Nephron (organoid): ENCODE data around the gene LSM14A.

Experiments used
- H3K27ac Mint-ChIP-seq, 3 experiments: 2 replicates each; pipeline ENCODE4 v1.8.0; 2020; ENCODE audit warnings: mixed read lengths in 3 of 3, mild to moderate bottlenecking in 2 of 3, moderate library complexity in 1 of 3
- H3K27me3 Mint-ChIP-seq: 2 replicates; pipeline ENCODE4 v1.8.0; 2021; ENCODE audit warnings: low read depth, mild to moderate bottlenecking, moderate library complexity, mixed read lengths
- H3K36me3 Mint-ChIP-seq: 2 replicates; pipeline ENCODE4 v1.8.0; 2020; ENCODE audit warnings: low read depth, mixed read lengths
- H3K4me1 Mint-ChIP-seq: 2 replicates; pipeline ENCODE4 v1.8.0; 2020; ENCODE audit warnings: mixed read lengths
- H3K4me3 Mint-ChIP-seq, 3 experiments: 2 replicates each; pipeline ENCODE4 v1.8.0; 2020; ENCODE audit warnings: mild to moderate bottlenecking in 3 of 3, mixed read lengths in 3 of 3, moderate library complexity in 2 of 3
- H3K9me3 Mint-ChIP-seq: 2 replicates; pipeline ENCODE4 v1.8.0; 2020; ENCODE audit warnings: mixed read lengths
- TF ChIP-seq, protein P1 (sequence below), 3 experiments: fragments of 200-600 bp; sonication (generic); IDR thresholded peaks; one replicate each; pipeline ENCODE4 v1.5.0; 2021; ENCODE audit warnings: antibody characterized with exemption in 3 of 3; ENCODE audit not compliant: unreplicated experiment in 3 of 3

Gene LSM14A

DNA sequence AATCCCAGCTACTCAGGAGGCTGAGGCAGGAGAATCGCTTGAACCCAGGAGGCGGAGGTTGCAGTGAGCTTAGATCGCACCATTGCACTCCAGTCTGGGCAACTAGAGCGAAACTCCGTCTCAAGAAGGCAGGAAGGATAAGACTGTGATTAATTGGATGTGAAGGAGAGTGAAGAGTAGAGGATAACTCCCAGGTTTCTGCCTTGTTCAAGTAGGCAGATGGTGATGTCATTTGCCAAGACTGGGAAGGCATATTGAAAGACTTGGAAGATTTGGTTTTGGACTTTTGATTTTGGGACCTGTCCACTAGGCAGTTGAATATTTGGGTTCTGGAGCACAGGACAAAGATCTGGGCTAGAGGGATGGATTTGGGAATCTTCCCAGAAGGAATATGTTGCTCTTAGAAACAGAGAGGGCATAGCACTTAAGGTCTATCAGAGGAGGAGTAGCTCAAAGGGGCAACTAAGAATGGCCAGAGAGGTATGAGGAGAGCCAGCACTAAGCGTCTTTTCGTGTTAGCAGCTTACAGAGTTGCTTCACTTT lies 102.1 kb downstream of the LSM14A start:
- Mint-ChIP-seq H3K27ac (peak overlapping the region; percentile 57 to 93 (median 91)), H3K4me1 (peaks cover 52% of the 10 kb centered on the region), H3K27me3 (no peaks in the 10 kb centered on the region), H3K4me3 (no peak overlapping the region), H3K9me3 (no peaks in the 10 kb centered on the region), H3K36me3 (peaks cover 23% of the 10 kb centered on the region)
- TF ChIP-seq, protein P1, sequence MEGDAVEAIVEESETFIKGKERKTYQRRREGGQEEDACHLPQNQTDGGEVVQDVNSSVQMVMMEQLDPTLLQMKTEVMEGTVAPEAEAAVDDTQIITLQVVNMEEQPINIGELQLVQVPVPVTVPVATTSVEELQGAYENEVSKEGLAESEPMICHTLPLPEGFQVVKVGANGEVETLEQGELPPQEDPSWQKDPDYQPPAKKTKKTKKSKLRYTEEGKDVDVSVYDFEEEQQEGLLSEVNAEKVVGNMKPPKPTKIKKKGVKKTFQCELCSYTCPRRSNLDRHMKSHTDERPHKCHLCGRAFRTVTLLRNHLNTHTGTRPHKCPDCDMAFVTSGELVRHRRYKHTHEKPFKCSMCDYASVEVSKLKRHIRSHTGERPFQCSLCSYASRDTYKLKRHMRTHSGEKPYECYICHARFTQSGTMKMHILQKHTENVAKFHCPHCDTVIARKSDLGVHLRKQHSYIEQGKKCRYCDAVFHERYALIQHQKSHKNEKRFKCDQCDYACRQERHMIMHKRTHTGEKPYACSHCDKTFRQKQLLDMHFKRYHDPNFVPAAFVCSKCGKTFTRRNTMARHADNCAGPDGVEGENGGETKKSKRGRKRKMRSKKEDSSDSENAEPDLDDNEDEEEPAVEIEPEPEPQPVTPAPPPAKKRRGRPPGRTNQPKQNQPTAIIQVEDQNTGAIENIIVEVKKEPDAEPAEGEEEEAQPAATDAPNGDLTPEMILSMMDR (IDR thresholded peaks at IDR 0.05; ENCODE audit: unreplicated experiment in 3 of 3): no peak

DNA sequence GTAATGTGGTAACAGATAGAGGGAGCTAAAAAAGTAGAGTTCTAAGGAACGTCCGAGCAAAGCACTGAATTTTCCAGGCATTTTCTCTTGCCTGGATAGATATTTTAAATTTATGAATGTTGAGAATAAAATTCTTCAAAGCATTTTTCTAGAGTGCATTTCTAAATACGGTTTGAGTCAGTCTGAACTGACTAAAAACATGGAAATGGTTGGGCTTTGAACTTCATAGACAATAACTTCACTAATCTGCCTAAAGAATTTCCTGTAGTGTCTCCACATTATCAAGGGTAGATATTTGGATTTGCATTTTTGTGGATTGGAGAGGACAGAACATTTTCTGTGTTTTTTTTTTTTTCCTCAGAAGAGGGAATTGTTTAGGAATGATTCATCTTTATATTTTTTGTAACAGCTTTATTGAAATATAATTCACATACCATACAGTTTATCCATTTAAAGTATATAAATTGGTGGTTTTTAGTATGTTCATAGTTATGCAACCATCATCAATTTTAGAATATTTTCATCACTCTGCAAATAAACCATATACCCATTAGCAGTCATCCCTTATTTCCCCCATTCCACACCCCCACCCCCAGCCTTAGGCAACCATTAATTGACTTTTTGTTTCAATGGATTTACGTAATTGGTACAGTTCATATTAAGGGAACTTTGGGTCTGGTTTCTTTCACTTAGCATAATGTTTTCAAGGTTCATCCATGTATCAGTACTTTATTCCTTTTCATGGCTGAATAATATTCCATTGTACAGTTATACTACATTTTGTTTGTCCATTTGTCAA lies 102.7 kb downstream of the LSM14A start:
- H3K27me3 Mint-ChIP-seq: no peaks in the 10 kb centered on the region
- peaks cover 26% of the 10 kb centered on the region for H3K36me3 Mint-ChIP-seq
- no peaks in the 10 kb centered on the region for H3K9me3 Mint-ChIP-seq
- H3K27ac Mint-ChIP-seq: peak overlapping the region; percentile 57 to 93 (median 91)
- peaks cover 45% of the 10 kb centered on the region for H3K4me1 Mint-ChIP-seq
- H3K4me3 Mint-ChIP-seq: no peak overlapping the region
- TF ChIP-seq, protein P1 (IDR thresholded peaks at IDR 0.05; ENCODE audit: unreplicated experiment in 3 of 3): no peak

DNA sequence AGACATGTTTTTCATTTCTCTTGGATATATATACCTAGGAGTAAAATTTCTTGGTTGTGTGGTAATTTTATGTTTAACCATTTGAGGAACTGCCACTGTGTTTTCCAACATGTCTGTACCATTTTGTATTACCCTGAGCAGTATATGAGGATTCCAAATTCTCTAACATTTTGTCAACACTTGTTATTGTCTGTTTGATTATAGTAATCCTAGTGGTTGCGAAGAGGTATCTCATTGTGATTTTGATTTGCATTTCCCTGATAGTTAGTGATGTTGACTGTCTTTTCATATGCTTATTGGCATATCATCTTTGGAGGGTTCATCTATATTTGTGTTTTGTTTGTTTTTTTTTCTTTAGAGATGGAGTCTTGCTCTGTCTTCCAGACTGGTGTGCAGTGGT lies 103.4 kb downstream of the LSM14A start:
- Mint-ChIP-seq H3K9me3 (no peaks in the 10 kb centered on the region), H3K4me3 (no peak overlapping the region), H3K4me1 (peaks cover 38% of the 10 kb centered on the region), H3K27me3 (no peaks in the 10 kb centered on the region), H3K36me3 (peaks cover 27% of the 10 kb centered on the region), H3K27ac (no peak overlapping the region)
- TF ChIP-seq, protein P1 (IDR thresholded peaks at IDR 0.05; ENCODE audit: unreplicated experiment in 3 of 3): no peak

DNA sequence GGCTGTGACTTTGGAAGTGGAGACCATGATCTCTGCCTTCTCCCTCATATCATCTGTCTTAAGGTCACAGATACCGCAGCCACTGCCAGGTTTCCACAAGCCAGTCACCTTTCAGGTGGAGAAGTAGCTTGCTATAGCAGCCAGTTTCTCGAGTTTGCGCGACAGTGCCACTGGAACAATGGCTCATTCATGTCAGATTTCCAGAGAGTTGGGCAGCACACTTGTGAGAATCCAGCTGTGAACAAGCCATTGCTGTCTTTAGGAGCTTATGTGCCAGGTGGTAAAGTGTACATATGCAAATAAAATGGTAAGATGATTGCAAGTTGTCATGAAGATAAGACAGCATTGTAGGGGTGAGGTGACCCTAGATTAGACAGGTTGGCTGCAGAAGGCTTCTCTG lies 104.3 kb downstream of the LSM14A start:
- Mint-ChIP-seq H3K9me3 (no peaks in the 10 kb centered on the region), H3K36me3 (peaks cover 32% of the 10 kb centered on the region), H3K27me3 (no peaks in the 10 kb centered on the region), H3K4me3 (no peak overlapping the region), H3K27ac (peak overlapping the region in 1 of 3 experiments; percentile 1), H3K4me1 (peaks cover 36% of the 10 kb centered on the region)
- TF ChIP-seq, protein P1 (IDR thresholded peaks at IDR 0.05; ENCODE audit: unreplicated experiment in 3 of 3): no peak

DNA sequence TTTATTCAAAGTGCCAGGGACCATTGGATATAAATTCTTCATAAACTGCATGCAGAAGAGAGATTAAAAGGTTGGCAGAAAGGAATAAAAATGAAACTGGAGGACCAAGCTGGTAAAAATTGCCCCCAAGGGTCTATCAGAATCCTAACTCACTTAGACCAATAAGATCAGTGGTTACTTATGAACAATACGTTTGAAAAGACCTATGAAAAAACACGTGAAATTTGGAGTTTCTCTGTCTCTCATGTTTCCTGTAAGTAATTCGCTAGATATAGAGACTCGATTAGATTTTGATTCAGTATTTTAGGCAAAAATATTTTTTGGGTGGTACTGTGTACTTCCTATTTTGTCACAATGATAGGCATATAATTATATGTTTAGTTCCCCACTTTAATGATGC lies 104.9 kb downstream of the LSM14A start:
- H3K9me3 Mint-ChIP-seq: no peaks in the 10 kb centered on the region

More for the DNA sequence above, 104.9 kb downstream of the LSM14A start:
- TF ChIP-seq, protein P1 (IDR thresholded peaks at IDR 0.05; ENCODE audit: unreplicated experiment in 3 of 3): no peak
- Mint-ChIP-seq H3K4me1 (peaks cover 31% of the 10 kb centered on the region), H3K4me3 (no peak overlapping the region), H3K27me3 (no peaks in the 10 kb centered on the region), H3K36me3 (peaks cover 39% of the 10 kb centered on the region), H3K27ac (peak overlapping the region in 1 of 3 experiments; percentile 1)
